ENCODE data around the gene ARPC1B. TPM values are rescaled to one million over a fixed set of nuclear protein-coding genes. Genes with fewer than 3 reads are reported as not detected.
"Not testable (repeated sequence)": the region's sequence is repeated elsewhere in the genome, so short reads cannot be mapped to it uniquely, and the experiment has no call there.

Gene ARPC1B
- total RNA-seq, 4 donors from 2014 or later: 214 to 273 (median 228) TPM

GRCh38 chr7:99352247-99352646, 22.3 kb upstream of the ARPC1B start:
- TF ChIP-seq CTCF (IDR thresholded peaks at IDR 0.05): no peak
- no peak for TF ChIP-seq POLR2A (IDR thresholded peaks at IDR 0.05)
- Histone ChIP-seq H3K4me3 (replicated peaks in 1 of 3) (no peak overlapping the region), H3K27me3 (no peaks in the 10 kb centered on the region), H3K9me3 (no peaks in the 10 kb centered on the region), H3K27ac (no peak overlapping the region), H3K4me1 (no peaks in the 10 kb centered on the region), H3K36me3 (peaks cover 35 to 53% of the 10 kb centered on the region in 2 donors)
- 95 to 96% methylated on average over 5 of the region's 5 CpGs for WGBS, 2 donors
- DNase-seq: no peak
- intact Hi-C loops (cut with DNase I): no loop called here

GRCh38 chr7:99355098-99355497, 19.4 kb upstream of the ARPC1B start:
- DNase-seq: no peak
- no peak overlapping the region for H3K27ac ChIP-seq
- intact Hi-C loops (cut with DNase I): no loop called here
- peaks cover 53 to 67% of the 10 kb centered on the region in 2 donors for H3K36me3 ChIP-seq
- WGBS, 2 donors: 95 to 96% methylated on average over 7 of the region's 7 CpGs
- TF ChIP-seq CTCF (IDR thresholded peaks at IDR 0.05): no peak
- no peak for TF ChIP-seq POLR2A (IDR thresholded peaks at IDR 0.05)
- no peak overlapping the region for H3K4me3 ChIP-seq (replicated peaks in 1 of 3)
- no peaks in the 10 kb centered on the region for H3K27me3 ChIP-seq
- no peaks in the 10 kb centered on the region for H3K4me1 ChIP-seq
- no peaks in the 10 kb centered on the region for H3K9me3 ChIP-seq

GRCh38 chr7:99357701-99358490, 16.6 kb upstream of the ARPC1B start:
- TF ChIP-seq CTCF (IDR thresholded peaks at IDR 0.05) (no peak), POLR2A (IDR thresholded peaks at IDR 0.05) (no peak)
- H3K4me3 ChIP-seq (replicated peaks in 1 of 3): no peak overlapping the region
- H3K9me3 ChIP-seq: no peaks in the 10 kb centered on the region
- intact Hi-C loops (cut with DNase I): no loop called here
- H3K27me3 ChIP-seq: no peaks in the 10 kb centered on the region
- no peak overlapping the region for H3K27ac ChIP-seq
- no peaks in the 10 kb centered on the region for H3K4me1 ChIP-seq
- H3K36me3 ChIP-seq: peaks cover 69 to 78% of the 10 kb centered on the region in 2 donors
- no peak for DNase-seq
- WGBS, 2 donors: 85 to 93% methylated on average over 13 to 16 of the region's 16 CpGs

GRCh38 chr7:99358521-99358920, 16.0 kb upstream of the ARPC1B start:
- H3K36me3 ChIP-seq: peaks cover 72 to 78% of the 10 kb centered on the region in 2 donors
- DNase-seq; H3K4me3 ChIP-seq (replicated peaks in 1 of 3); intact Hi-C loops (cut with DNase I); H3K4me1 ChIP-seq; H3K27ac ChIP-seq; H3K9me3 ChIP-seq; H3K27me3 ChIP-seq: not testable (repeated sequence)
- 95% methylated on average over 15 of the region's 15 CpGs for WGBS, 2 donors

GRCh38 chr7:99359465-99360154, 14.9 kb upstream of the ARPC1B start:
- no peak for DNase-seq
- H3K27ac ChIP-seq: no peak overlapping the region

More at GRCh38 chr7:99359465-99360154, 14.9 kb upstream of the ARPC1B start:
- intact Hi-C loops (cut with DNase I): no loop called here
- Histone ChIP-seq H3K4me3 (replicated peaks in 1 of 3) (no peak overlapping the region), H3K27me3 (no peaks in the 10 kb centered on the region), H3K36me3 (peaks cover 64 to 78% of the 10 kb centered on the region in 2 donors), H3K9me3 (no peaks in the 10 kb centered on the region), H3K4me1 (no peaks in the 10 kb centered on the region)
- TF ChIP-seq CTCF (IDR thresholded peaks at IDR 0.05) (no peak), POLR2A (IDR thresholded peaks at IDR 0.05) (no peak)
- WGBS, 2 donors: 89 to 92% methylated on average over 22 of the region's 22 CpGs

Measured in thyroid gland (tissue), 4 donors.